Measurements from ENCODE around the gene SDCBP2. TPM values are rescaled to one million over a fixed set of nuclear protein-coding genes. Genes with fewer than 3 reads are reported as not detected.

The SDCBP2 gene
- total and polyA plus RNA-seq, 2 of the 13 experiments (the other 11 are each of a cell fraction or from before 2014, with no cell fraction given): 1.2 to 2.4 TPM

DNA sequence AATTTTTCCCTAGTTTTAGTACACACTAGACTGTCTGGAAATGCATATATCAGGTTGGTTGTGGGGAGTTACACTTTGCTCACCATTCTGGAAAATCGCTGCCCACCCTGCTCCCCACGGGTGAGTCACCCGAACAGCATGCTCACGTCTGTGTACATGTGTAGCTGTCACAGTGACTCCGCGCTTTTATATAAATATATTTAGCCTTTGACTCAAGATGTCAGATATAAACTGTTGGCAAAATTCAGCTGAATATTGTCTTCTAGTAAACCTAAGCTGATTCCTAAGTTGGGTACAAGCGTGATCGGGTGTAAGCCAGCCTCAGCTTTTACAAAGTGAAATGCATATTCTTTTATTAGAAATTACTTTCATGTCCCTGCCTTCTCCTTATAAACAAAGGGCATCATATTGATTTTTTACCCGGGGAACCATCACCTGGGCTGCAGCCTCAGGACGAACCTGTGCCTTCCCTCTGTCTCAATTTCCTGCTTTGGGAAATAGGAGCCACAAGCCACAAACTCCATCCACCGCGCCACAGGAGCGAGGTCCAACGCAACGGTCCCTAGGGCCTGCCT lies 4.3 kb downstream of the SDCBP2 start (continued):
- TF ChIP-seq HES4 (CRISPR knock-in tag; IDR thresholded peaks at IDR 0.05; ENCODE audit: borderline replicate concordance): no peak
- TF ChIP-seq, protein P1, sequence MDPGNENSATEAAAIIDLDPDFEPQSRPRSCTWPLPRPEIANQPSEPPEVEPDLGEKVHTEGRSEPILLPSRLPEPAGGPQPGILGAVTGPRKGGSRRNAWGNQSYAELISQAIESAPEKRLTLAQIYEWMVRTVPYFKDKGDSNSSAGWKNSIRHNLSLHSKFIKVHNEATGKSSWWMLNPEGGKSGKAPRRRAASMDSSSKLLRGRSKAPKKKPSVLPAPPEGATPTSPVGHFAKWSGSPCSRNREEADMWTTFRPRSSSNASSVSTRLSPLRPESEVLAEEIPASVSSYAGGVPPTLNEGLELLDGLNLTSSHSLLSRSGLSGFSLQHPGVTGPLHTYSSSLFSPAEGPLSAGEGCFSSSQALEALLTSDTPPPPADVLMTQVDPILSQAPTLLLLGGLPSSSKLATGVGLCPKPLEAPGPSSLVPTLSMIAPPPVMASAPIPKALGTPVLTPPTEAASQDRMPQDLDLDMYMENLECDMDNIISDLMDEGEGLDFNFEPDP (CRISPR knock-in tag; conservative IDR thresholded peaks at IDR 0.05): 0 out of 2 replicates have a peak, but pooled peaks have one; percentile 76
- TF ChIP-seq ZNF607 (CRISPR knock-in tag; IDR thresholded peaks at IDR 0.05; ENCODE audit: borderline replicate concordance): no peak
- TF ChIP-seq THYN1 (CRISPR knock-in tag; IDR thresholded peaks at IDR 0.05; ENCODE audit: borderline replicate concordance, low read depth): 0 out of 2 replicates have a peak, but pooled peaks have one; percentile 36
- TF ChIP-seq, protein P2, sequence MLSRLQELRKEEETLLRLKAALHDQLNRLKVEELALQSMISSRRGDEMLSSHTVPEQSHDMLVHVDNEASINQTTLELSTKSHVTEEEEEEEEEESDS (CRISPR knock-in tag; IDR thresholded peaks at IDR 0.05; ENCODE audit: borderline replicate concordance): peak; percentile 8; the same call in 1 of the 2 replicates
- no peak for TF ChIP-seq HOXA3 (CRISPR knock-in tag; IDR thresholded peaks at IDR 0.05)
- no peak for TF ChIP-seq ZNF563 (CRISPR knock-in tag; IDR thresholded peaks at IDR 0.05)
- TF ChIP-seq, protein P3, sequence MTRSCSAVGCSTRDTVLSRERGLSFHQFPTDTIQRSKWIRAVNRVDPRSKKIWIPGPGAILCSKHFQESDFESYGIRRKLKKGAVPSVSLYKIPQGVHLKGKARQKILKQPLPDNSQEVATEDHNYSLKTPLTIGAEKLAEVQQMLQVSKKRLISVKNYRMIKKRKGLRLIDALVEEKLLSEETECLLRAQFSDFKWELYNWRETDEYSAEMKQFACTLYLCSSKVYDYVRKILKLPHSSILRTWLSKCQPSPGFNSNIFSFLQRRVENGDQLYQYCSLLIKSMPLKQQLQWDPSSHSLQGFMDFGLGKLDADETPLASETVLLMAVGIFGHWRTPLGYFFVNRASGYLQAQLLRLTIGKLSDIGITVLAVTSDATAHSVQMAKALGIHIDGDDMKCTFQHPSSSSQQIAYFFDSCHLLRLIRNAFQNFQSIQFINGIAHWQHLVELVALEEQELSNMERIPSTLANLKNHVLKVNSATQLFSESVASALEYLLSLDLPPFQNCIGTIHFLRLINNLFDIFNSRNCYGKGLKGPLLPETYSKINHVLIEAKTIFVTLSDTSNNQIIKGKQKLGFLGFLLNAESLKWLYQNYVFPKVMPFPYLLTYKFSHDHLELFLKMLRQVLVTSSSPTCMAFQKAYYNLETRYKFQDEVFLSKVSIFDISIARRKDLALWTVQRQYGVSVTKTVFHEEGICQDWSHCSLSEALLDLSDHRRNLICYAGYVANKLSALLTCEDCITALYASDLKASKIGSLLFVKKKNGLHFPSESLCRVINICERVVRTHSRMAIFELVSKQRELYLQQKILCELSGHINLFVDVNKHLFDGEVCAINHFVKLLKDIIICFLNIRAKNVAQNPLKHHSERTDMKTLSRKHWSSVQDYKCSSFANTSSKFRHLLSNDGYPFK (CRISPR knock-in tag; IDR thresholded peaks at IDR 0.05; ENCODE audit: borderline replicate concordance): no peak
- TF ChIP-seq MYNN (CRISPR knock-in tag; IDR thresholded peaks at IDR 0.05; ENCODE audit: low read depth): no peak
- no peak for TF ChIP-seq KDM5A (IDR thresholded peaks at IDR 0.05; ENCODE audit: borderline replicate concordance, low read length)
